SK-N-SH (cell line): ENCODE results near the gene NTM. TPM values are rescaled to one million over a fixed set of nuclear protein-coding genes. Genes with fewer than 3 reads are reported as not detected.

Experiments used
- CTCF ChIA-PET: fragments of 300-600, 350-600 bp; formaldehyde crosslinking; extraction: SDS; loops from one replicate; lab custom pipeline; 2021; lab: Yijun Ruan, JAX
- POLR2A ChIA-PET: fragments of 350-600 bp; sonication (Branson Sonifier 250); formaldehyde crosslinking; extraction: SDS; loops from one replicate; lab custom pipeline; 2020; ENCODE audit warnings: antibody characterized with exemption, inconsistent platforms; lab: Yijun Ruan, JAX
- DNase-seq: peaks from one replicate; pipeline ENCODE4 v3.0.0; 2012
- H2AFZ ChIP-seq: fragments of 200-600 bp; sonication (generic); 2 replicates; pipeline ENCODE4 v1.8.1; 2016; ENCODE audit warnings: antibody characterized with exemption, mild to moderate bottlenecking, low read depth
- H3F3A ChIP-seq: fragments of 200-600 bp; sonication (generic); replicated peaks from 2 replicates; pipeline ENCODE3; 2016; ENCODE audit warnings: antibody characterized with exemption, mild to moderate bottlenecking; ENCODE audit not compliant: insufficient read depth
- H3K27ac ChIP-seq, 2 experiments: fragments of 200-500 bp in 1 of 2; fragments of 200-600 bp in 1 of 2; sonication (Bioruptor generic) in 1 of 2; sonication (generic), shearing (Covaris generic) in 1 of 2; 2 replicates each; pipeline versions ENCODE4 v1.5.1 to v1.6.1; 2014 to 2016; ENCODE audit warnings: low read depth in 2 of 2, inconsistent platforms in 1 of 2, low read length in 1 of 2, mild to moderate bottlenecking in 1 of 2, mixed read lengths in 1 of 2
- H3K27me3 ChIP-seq: fragments of 200-600 bp; sonication (generic), shearing (Covaris generic); 2 replicates; pipeline ENCODE4 v1.6.1; 2016; ENCODE audit warnings: mixed run types; ENCODE audit not compliant: insufficient read depth
- H3K36me3 ChIP-seq, 2 experiments: fragments of 200-500 bp in 1 of 2; fragments of 200-600 bp in 1 of 2; sonication (Bioruptor generic) in 1 of 2; sonication (generic) in 1 of 2; replicated peaks in 1 of 2; 2 replicates each; pipeline versions ENCODE3 to v1.5.1; 2014 to 2016; ENCODE audit warnings: low read length in 1 of 2, mild to moderate bottlenecking in 1 of 2; ENCODE audit not compliant: insufficient read depth in 2 of 2, control insufficient read depth in 1 of 2
- H3K4me1 ChIP-seq, 2 experiments: fragments of 200-500 bp in 1 of 2; fragments of 200-600 bp in 1 of 2; sonication (Bioruptor generic) in 1 of 2; sonication (generic), shearing (Covaris generic) in 1 of 2; 2 replicates each; pipeline versions ENCODE4 v1.5.1 to v1.6.1; 2014 to 2016; ENCODE audit warnings: low read depth in 1 of 2, low read length in 1 of 2, mixed run types in 1 of 2; ENCODE audit not compliant: insufficient read depth in 2 of 2, control insufficient read depth in 1 of 2
- H3K4me2 ChIP-seq: fragments of 200-600 bp; sonication (generic), shearing (Covaris generic); 2 replicates; pipeline ENCODE4 v1.6.1; 2017; ENCODE audit warnings: mixed run types
- H3K4me3 ChIP-seq, 2 experiments: fragments of 200-500 bp in 1 of 2; fragments of 200-600 bp in 1 of 2; sonication (Bioruptor generic) in 1 of 2; sonication (generic), shearing (Covaris generic) in 1 of 2; 2 replicates each; pipeline versions ENCODE4 v1.5.1 to v1.8.1; 2014 to 2016; ENCODE audit warnings: low read depth in 2 of 2, inconsistent platforms in 1 of 2, low read length in 1 of 2, mild to moderate bottlenecking in 1 of 2, mixed read lengths in 1 of 2, moderate library complexity in 1 of 2
- H3K79me2 ChIP-seq: fragments of 200-600 bp; sonication (generic); 2 replicates; pipeline ENCODE4 v1.8.1; 2017; ENCODE audit warnings: mild to moderate bottlenecking; ENCODE audit not compliant: insufficient read depth
- H3K9ac ChIP-seq: fragments of 200-600 bp; sonication (generic); 2 replicates; pipeline ENCODE4 v1.6.1; 2017; ENCODE audit warnings: mixed run types
- H3K9me2 ChIP-seq: fragments of 200-600 bp; sonication (generic); 2 replicates; pipeline ENCODE4 v1.6.1; 2017; ENCODE audit warnings: mixed run types
- H3K9me3 ChIP-seq: fragments of 200-600 bp; sonication (generic); 2 replicates; pipeline ENCODE4 v1.6.1; 2017; ENCODE audit warnings: mixed run types, mild to moderate bottlenecking, moderate library complexity
- H4K20me1 ChIP-seq: fragments of 200-600 bp; sonication (generic); 2 replicates; pipeline ENCODE4 v1.6.1; 2017; ENCODE audit warnings: mild to moderate bottlenecking, mixed run types; ENCODE audit not compliant: insufficient read depth
- ELF1 ChIP-seq: IDR thresholded peaks from 2 replicates; pipeline ENCODE4 v1.4.0; 2012
- EP300 ChIP-seq, 2 experiments: IDR thresholded peaks; 2 replicates each; pipeline versions ENCODE4 v1.4.0 to v1.6.1; 2012; ENCODE audit warnings: borderline replicate concordance in 1 of 2, low read depth in 1 of 2, low read length in 1 of 2
- EZH2phosphoT487 ChIP-seq: fragments of 200-600 bp; sonication (generic); IDR thresholded peaks from 2 replicates; pipeline ENCODE4 v1.6.1; 2017; ENCODE audit warnings: low read depth, mixed run types, mild to moderate bottlenecking, antibody characterized with exemption, moderate library complexity, borderline replicate concordance
- GATA2 ChIP-seq: sonication (generic); formaldehyde crosslinking; IDR thresholded peaks from 2 replicates; pipeline ENCODE4 v1.5.0; 2020; ENCODE audit warnings: mild to moderate bottlenecking, missing genetic modification reagents
- JUND ChIP-seq: IDR thresholded peaks from 2 replicates; pipeline ENCODE4 v1.4.0; 2012
- MXI1 ChIP-seq: IDR thresholded peaks from 2 replicates; pipeline ENCODE4 v1.6.1; 2012; ENCODE audit warnings: mild to moderate bottlenecking, low read depth, low read length, improper control_type of control experiment
- NRF1 ChIP-seq: IDR thresholded peaks from 2 replicates; pipeline ENCODE4 v1.6.1; 2012; ENCODE audit warnings: low read depth, mild to moderate bottlenecking, low read length
- RAD21 ChIP-seq: IDR thresholded peaks from 2 replicates; pipeline ENCODE4 v1.6.1; 2012; ENCODE audit warnings: mild to moderate bottlenecking, low read length
- RFX5 ChIP-seq: IDR thresholded peaks from 2 replicates; pipeline ENCODE4 v1.6.1; 2012; ENCODE audit warnings: mild to moderate bottlenecking, improper control_type of control experiment, low read length
- SIN3A ChIP-seq: IDR thresholded peaks from 2 replicates; pipeline ENCODE4 v1.6.1; 2012; ENCODE audit warnings: low read depth, mild to moderate bottlenecking, low read length, moderate library complexity, borderline replicate concordance
- SMC3 ChIP-seq: IDR thresholded peaks from 2 replicates; pipeline ENCODE4 v1.6.1; 2012; ENCODE audit warnings: low read depth, low read length, improper control_type of control experiment
- TCF12 ChIP-seq: IDR thresholded peaks from 2 replicates; pipeline ENCODE4 v1.4.0; 2012
- TEAD4 ChIP-seq: IDR thresholded peaks from 2 replicates; pipeline ENCODE4 v1.4.0; 2012; ENCODE audit warnings: mild to moderate bottlenecking, borderline replicate concordance; ENCODE audit not compliant: insufficient read depth
- YY1 ChIP-seq: IDR thresholded peaks from 2 replicates; pipeline ENCODE4 v1.4.0; 2012; ENCODE audit warnings: low read depth, mild to moderate bottlenecking
- WGBS: methylation state at CpG from one replicate; pipeline ENCODE4 v1.1.6; 2017; ENCODE audit warnings: low lambda C conversion rate; 5-methylcytosine and 5-hydroxymethylcytosine counted together
- polyA plus RNA-seq, 3 experiments: library from polyadenylated mRNA; depleted of rRNA; stranded (reverse); fragments of >200 nt; gene quantifications; 2 replicates each; pipeline ENCODE4 v1.2.3, GENCODE V29; 2012
- TF ChIP-seq, protein P1 (sequence below): fragments of 150-350 bp; IDR thresholded peaks from 2 replicates; pipeline ENCODE4 v1.6.1; 2016; ENCODE audit warnings: mild to moderate bottlenecking, low read depth, low read length
- TF ChIP-seq, protein P2 (sequence below): IDR thresholded peaks from 2 replicates; pipeline ENCODE4 v1.6.1; 2012; ENCODE audit warnings: mild to moderate bottlenecking, low read depth, low read length, moderate library complexity
- TF ChIP-seq, protein P3 (sequence below): IDR thresholded peaks from 2 replicates; pipeline ENCODE4 v1.4.0; 2012; ENCODE audit warnings: low read depth, borderline replicate concordance

NTM gene
- polyA plus RNA-seq, 1 of the 3 experiments (the other 2 are of a cell fraction) = 20.0 TPM

DNA sequence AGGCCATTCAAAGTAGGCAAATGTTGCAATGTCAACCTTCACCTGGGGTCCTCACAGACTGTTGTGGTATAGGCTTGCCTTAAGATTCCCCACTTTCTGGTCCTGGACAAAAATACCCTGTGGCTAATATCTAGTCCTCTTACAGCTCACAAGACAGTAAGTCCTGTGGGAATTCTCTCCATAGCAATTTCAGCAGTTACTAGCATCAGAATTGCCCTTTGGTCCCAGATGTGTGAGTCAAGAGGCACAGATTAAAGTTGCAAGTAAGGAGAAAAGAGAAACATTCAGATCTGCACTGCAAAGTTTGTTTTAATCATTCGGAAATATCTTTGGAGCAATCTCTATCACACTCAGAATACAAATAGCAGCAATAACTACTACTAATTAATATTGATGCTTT, 420.2 kb downstream of the NTM start:
- no peak overlapping the region for H3K4me2 ChIP-seq
- H3K9me2 ChIP-seq = no peaks in the 10 kb centered on the region
- H3K4me1 ChIP-seq = no peaks in the 10 kb centered on the region
- no peak overlapping the region for H3K27ac ChIP-seq
- TF ChIP-seq, protein P1, sequence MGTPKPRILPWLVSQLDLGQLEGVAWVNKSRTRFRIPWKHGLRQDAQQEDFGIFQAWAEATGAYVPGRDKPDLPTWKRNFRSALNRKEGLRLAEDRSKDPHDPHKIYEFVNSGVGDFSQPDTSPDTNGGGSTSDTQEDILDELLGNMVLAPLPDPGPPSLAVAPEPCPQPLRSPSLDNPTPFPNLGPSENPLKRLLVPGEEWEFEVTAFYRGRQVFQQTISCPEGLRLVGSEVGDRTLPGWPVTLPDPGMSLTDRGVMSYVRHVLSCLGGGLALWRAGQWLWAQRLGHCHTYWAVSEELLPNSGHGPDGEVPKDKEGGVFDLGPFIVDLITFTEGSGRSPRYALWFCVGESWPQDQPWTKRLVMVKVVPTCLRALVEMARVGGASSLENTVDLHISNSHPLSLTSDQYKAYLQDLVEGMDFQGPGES = no peak
- TF ChIP-seq YY1 (no peak), TEAD4 (no peak)
- TF ChIP-seq, protein P2, sequence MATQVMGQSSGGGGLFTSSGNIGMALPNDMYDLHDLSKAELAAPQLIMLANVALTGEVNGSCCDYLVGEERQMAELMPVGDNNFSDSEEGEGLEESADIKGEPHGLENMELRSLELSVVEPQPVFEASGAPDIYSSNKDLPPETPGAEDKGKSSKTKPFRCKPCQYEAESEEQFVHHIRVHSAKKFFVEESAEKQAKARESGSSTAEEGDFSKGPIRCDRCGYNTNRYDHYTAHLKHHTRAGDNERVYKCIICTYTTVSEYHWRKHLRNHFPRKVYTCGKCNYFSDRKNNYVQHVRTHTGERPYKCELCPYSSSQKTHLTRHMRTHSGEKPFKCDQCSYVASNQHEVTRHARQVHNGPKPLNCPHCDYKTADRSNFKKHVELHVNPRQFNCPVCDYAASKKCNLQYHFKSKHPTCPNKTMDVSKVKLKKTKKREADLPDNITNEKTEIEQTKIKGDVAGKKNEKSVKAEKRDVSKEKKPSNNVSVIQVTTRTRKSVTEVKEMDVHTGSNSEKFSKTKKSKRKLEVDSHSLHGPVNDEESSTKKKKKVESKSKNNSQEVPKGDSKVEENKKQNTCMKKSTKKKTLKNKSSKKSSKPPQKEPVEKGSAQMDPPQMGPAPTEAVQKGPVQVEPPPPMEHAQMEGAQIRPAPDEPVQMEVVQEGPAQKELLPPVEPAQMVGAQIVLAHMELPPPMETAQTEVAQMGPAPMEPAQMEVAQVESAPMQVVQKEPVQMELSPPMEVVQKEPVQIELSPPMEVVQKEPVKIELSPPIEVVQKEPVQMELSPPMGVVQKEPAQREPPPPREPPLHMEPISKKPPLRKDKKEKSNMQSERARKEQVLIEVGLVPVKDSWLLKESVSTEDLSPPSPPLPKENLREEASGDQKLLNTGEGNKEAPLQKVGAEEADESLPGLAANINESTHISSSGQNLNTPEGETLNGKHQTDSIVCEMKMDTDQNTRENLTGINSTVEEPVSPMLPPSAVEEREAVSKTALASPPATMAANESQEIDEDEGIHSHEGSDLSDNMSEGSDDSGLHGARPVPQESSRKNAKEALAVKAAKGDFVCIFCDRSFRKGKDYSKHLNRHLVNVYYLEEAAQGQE = no peak
- H3K27me3 ChIP-seq = peaks cover 5% of the 10 kb centered on the region; the same call in 1 of the 2 replicates
- no peaks in the 10 kb centered on the region for H3F3A ChIP-seq
- H4K20me1 ChIP-seq = no peaks in the 10 kb centered on the region
- no peaks in the 10 kb centered on the region for H3K79me2 ChIP-seq
- H3K9ac ChIP-seq = no peak overlapping the region
- CTCF ChIA-PET = no interaction called here
- DNase-seq = no peak
- H3K9me3 ChIP-seq = no peaks in the 10 kb centered on the region
- no peak overlapping the region for H2AFZ ChIP-seq
- 48% methylated on average over 1 of the region's 1 CpG for WGBS
- H3K4me3 ChIP-seq = no peak overlapping the region
- POLR2A ChIA-PET = no interaction called here
- no peaks in the 10 kb centered on the region for H3K36me3 ChIP-seq

DNA sequence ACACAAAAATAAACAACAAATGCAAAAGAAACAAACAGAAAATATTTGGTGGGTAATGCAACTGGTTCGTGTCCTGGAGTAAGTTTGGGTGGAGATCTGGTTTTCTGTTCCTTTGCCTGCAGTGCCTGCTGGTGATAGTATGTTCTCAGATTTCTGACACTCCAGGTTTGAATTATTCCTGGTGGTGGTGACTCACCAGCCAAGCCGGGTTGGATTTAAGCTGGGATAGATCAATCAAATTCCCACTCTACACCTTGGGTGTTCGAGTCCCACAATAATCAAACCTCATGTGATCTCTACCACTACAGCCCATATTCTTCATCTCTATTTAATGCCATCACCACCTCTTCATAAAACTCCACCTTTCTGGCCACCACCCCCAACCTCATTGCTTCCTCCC, 421.8 kb downstream of the NTM start:
- ChIA-PET POLR2A (no interaction called here), CTCF (no interaction called here)
- no peak overlapping the region for H3K4me2 ChIP-seq
- H3K4me3 ChIP-seq = no peak overlapping the region
- no peaks in the 10 kb centered on the region for H3F3A ChIP-seq
- H2AFZ ChIP-seq = no peak overlapping the region
- H3K27ac ChIP-seq = no peak overlapping the region
- H3K79me2 ChIP-seq = no peaks in the 10 kb centered on the region
- no peaks in the 10 kb centered on the region for H4K20me1 ChIP-seq
- no peaks in the 10 kb centered on the region; the same call in 1 of the 2 replicates for H3K27me3 ChIP-seq
- H3K4me1 ChIP-seq = no peaks in the 10 kb centered on the region
- 37% methylated on average over 3 of the region's 3 CpGs for WGBS
- no peaks in the 10 kb centered on the region for H3K36me3 ChIP-seq
- no peak overlapping the region for H3K9ac ChIP-seq
- no peaks in the 10 kb centered on the region for H3K9me3 ChIP-seq
- TF ChIP-seq JUND (no peak), YY1 (no peak), TEAD4 (no peak), ELF1 (no peak), EP300 (IDR thresholded peaks at IDR 0.05; ENCODE audit: borderline replicate concordance in 1 of 2, low read depth in 1 of 2, low read length in 1 of 2) (no peak), SMC3 (no peak), MXI1 (no peak), RFX5 (no peak), SIN3A (no peak), GATA2 (CRISPR knock-in tag) (no peak), EZH2phosphoT487 (no peak), RAD21 (no peak), TCF12 (no peak), NRF1 (no peak)
- TF ChIP-seq, protein P2 = no peak
- TF ChIP-seq, protein P3, sequence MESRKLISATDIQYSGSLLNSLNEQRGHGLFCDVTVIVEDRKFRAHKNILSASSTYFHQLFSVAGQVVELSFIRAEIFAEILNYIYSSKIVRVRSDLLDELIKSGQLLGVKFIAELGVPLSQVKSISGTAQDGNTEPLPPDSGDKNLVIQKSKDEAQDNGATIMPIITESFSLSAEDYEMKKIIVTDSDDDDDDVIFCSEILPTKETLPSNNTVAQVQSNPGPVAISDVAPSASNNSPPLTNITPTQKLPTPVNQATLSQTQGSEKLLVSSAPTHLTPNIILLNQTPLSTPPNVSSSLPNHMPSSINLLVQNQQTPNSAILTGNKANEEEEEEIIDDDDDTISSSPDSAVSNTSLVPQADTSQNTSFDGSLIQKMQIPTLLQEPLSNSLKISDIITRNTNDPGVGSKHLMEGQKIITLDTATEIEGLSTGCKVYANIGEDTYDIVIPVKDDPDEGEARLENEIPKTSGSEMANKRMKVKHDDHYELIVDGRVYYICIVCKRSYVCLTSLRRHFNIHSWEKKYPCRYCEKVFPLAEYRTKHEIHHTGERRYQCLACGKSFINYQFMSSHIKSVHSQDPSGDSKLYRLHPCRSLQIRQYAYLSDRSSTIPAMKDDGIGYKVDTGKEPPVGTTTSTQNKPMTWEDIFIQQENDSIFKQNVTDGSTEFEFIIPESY = no peak
- no peak for DNase-seq
- no peaks in the 10 kb centered on the region for H3K9me2 ChIP-seq
